B cell (primary cell): ENCODE data around the gene PLEKHG2. TPM values are rescaled to one million over a fixed set of nuclear protein-coding genes. Genes with fewer than 3 reads are reported as not detected.
A peak's percentile ranks its signal among the peaks of the same experiment; 100 is the strongest.

Experiments
- ATAC-seq: fragments of 200-7000 bp; cut with Tn5 transposase; one replicate; pipeline ENCODE4 v1.10.0; 2021; ENCODE audit warnings: low read depth, mild to moderate bottlenecking, moderate number of reproducible peaks, moderate library complexity
- CTCF ChIA-PET: fragments of 350-600 bp; sonication (Branson Sonifier 250); formaldehyde crosslinking; loops from one replicate; lab custom pipeline; 2021; ENCODE audit warnings: antibody characterized with exemption, inconsistent platforms; lab: Charles Lee
- POLR2A ChIA-PET: fragments of 350-600 bp; sonication (Branson Sonifier 250); formaldehyde crosslinking; loops from one replicate; lab custom pipeline; 2021; ENCODE audit warnings: antibody characterized with exemption; lab: Charles Lee
- DNase-seq: peaks from one replicate; pipeline ENCODE4 v3.0.0; 2013
- H2AFZ ChIP-seq: 2 replicates; pipeline ENCODE4 v1.6.1; 2012; ENCODE audit warnings: mild to moderate bottlenecking, low read depth, low read length; ENCODE audit not compliant: insufficient read depth, poor library complexity, severe bottlenecking
- H3K27ac ChIP-seq, 2 donors: 1 replicate in 1 of 2; 2 replicates in 1 of 2; pipeline ENCODE4 v1.5.1; 2012 to 2013; ENCODE audit warnings: low read length in 2 of 2, mild to moderate bottlenecking in 2 of 2, moderate library complexity in 1 of 2
- H3K27me3 ChIP-seq, 4 experiments: fragments of 200-600 bp in 1 of 4; sonication (generic) in 1 of 4; replicated peaks in 1 of 4; 1 replicate in 2 of 4; 2 replicates in 2 of 4; pipeline versions ENCODE4 v1.6.1 to v1.7.0; 2013 to 2016; ENCODE audit warnings: low read length in 3 of 4, mild to moderate bottlenecking in 2 of 4, mixed read lengths in 1 of 4, moderate library complexity in 1 of 4; ENCODE audit not compliant: insufficient read depth in 4 of 4, control insufficient read depth in 3 of 4; ENCODE audit errors: control extremely low read depth in 1 of 4
- H3K36me3 ChIP-seq, 2 experiments: replicated peaks in 1 of 2; 1 replicate in 1 of 2; 2 replicates in 1 of 2; pipeline versions ENCODE4 v1.6.1 to v1.7.1; 2013; ENCODE audit warnings: low read length in 1 of 2; ENCODE audit not compliant: insufficient read depth in 2 of 2, control insufficient read depth in 1 of 2; ENCODE audit errors: control extremely low read depth in 1 of 2, extremely low read depth in 1 of 2
- H3K4me1 ChIP-seq, 2 donors: fragments of 200-600 bp in 1 of 2; sonication (generic) in 1 of 2; 1 replicate in 1 of 2; 2 replicates in 1 of 2; pipeline versions ENCODE4 v1.5.1 to v1.6.1; 2013 to 2017; ENCODE audit warnings: low read length in 2 of 2; ENCODE audit not compliant: control insufficient read depth in 2 of 2, insufficient read depth in 2 of 2
- H3K4me2 ChIP-seq: replicated peaks from 2 replicates; pipeline ENCODE3; 2012; ENCODE audit warnings: mild to moderate bottlenecking, low read depth, low read length; ENCODE audit not compliant: poor library complexity, severe bottlenecking
- H3K4me3 ChIP-seq, 5 experiments: fragments of 200-600 bp in 1 of 5; sonication (generic) in 1 of 5; 1 replicate in 3 of 5; 2 replicates in 2 of 5; pipeline versions ENCODE4 v1.5.1 to v1.7.0; 2011 to 2016; ENCODE audit warnings: low read length in 4 of 5, mild to moderate bottlenecking in 4 of 5, low read depth in 2 of 5, control low read depth in 1 of 5, moderate library complexity in 1 of 5; ENCODE audit not compliant: insufficient read depth in 1 of 5; ENCODE audit errors: control extremely low read depth in 1 of 5, extremely low read depth in 1 of 5
- H3K79me2 ChIP-seq: fragments of 200-600 bp; sonication (generic); one replicate; pipeline ENCODE4 v1.6.0; 2016; ENCODE audit warnings: low read length; ENCODE audit not compliant: control insufficient read depth, insufficient read depth
- H3K9ac ChIP-seq: fragments of 200-600 bp; sonication (generic); 2 replicates; pipeline ENCODE4 v1.6.1; 2017; ENCODE audit warnings: mild to moderate bottlenecking, low read length, moderate library complexity
- H3K9me3 ChIP-seq, 3 donors: one replicate each; pipeline versions ENCODE4 v1.6.1 to v1.7.1; 2013; ENCODE audit warnings: low read length in 2 of 3; ENCODE audit not compliant: control insufficient read depth in 2 of 3, insufficient read depth in 1 of 3; ENCODE audit errors: control extremely low read depth in 1 of 3
- H4K20me1 ChIP-seq: 2 replicates; pipeline ENCODE4 v1.6.0; 2012; ENCODE audit warnings: mild to moderate bottlenecking, low read length; ENCODE audit not compliant: insufficient read depth, control insufficient read depth, poor library complexity, severe bottlenecking
- H3K27ac Mint-ChIP-seq: one replicate; pipeline ENCODE4 v1.8.0; 2021; ENCODE audit warnings: mixed read lengths
- H3K27me3 Mint-ChIP-seq: one replicate; pipeline ENCODE4 v1.8.0; 2021; ENCODE audit warnings: mixed read lengths
- H3K4me1 Mint-ChIP-seq: one replicate; pipeline ENCODE4 v1.8.0; 2021; ENCODE audit warnings: mixed read lengths
- H3K4me3 Mint-ChIP-seq: one replicate; pipeline ENCODE4 v1.8.0; 2021; ENCODE audit warnings: mixed read lengths
- H3K9me3 Mint-ChIP-seq: one replicate; pipeline ENCODE4 v1.8.0; 2022; ENCODE audit warnings: mixed read lengths; ENCODE audit not compliant: insufficient read depth
- CTCF ChIP-seq: fragments of 200-600 bp; IDR thresholded peaks from one replicate; pipeline ENCODE4 v1.8.0; 2022; ENCODE audit warnings: antibody characterized with exemption, mild to moderate bottlenecking
- EZH2 ChIP-seq: IDR thresholded peaks from 2 replicates; pipeline ENCODE4 v1.6.1; 2012; ENCODE audit warnings: borderline replicate concordance, low read depth, mild to moderate bottlenecking, moderate library complexity, low read length; ENCODE audit not compliant: insufficient read depth, poor library complexity, severe bottlenecking
- WGBS: methylation state at CpG from one replicate; pipeline ENCODE4 v1.1.5; 2013; ENCODE audit warnings: missing lambda C conversion rate; ENCODE audit not compliant: insufficient coverage; 5-methylcytosine and 5-hydroxymethylcytosine counted together
- intact Hi-C: fragments of 100-400 bp; cut with micrococcal nuclease; formaldehyde crosslinking; loops from one replicate; pipeline ENCODE4 v1.10.0; 2022
- polyA plus RNA-seq: library from polyadenylated mRNA; depleted of rRNA; stranded (reverse); fragments of >200 nt; gene quantifications from 2 replicates; pipeline ENCODE4 v1.2.3, GENCODE V29; 2012
- total RNA-seq, 2 donors: library from RNA; stranded (reverse); fragments of 120-200 nt in 1 of 2; gene quantifications; 1 replicate in 1 of 2; 2 replicates in 1 of 2; pipeline versions ENCODE4 v1.2.3 to v1.2.4, GENCODE V29; 2013 to 2022

The PLEKHG2 gene
- total and polyA plus RNA-seq, 2 donors (not counting 1 experiment from before 2014, with no cell fraction given) = 27.0 to 167 TPM

GRCh38 chr19:39424934-39425333 is 12.5 kb downstream of the PLEKHG2 start:
- no peak overlapping the region for H3K4me3 ChIP-seq
- Mint-ChIP-seq H3K27me3 (no peaks in the 10 kb centered on the region), H3K27ac (no peak overlapping the region), H3K4me1 (no peaks in the 10 kb centered on the region), H3K9me3 (no peaks in the 10 kb centered on the region), H3K4me3 (no peak overlapping the region)
- DNase-seq = no peak
- H4K20me1 ChIP-seq = no peaks in the 10 kb centered on the region
- no peaks in the 10 kb centered on the region for H3K79me2 ChIP-seq
- no peak overlapping the region for H3K9ac ChIP-seq
- intact Hi-C loops = no loop called here
- ChIA-PET CTCF (interaction anchor here (1.6 kb wide), 1 partner anchor 13 kb away, joined by 4 read pairs; the partner anchor contains the start of gene PLEKHG2), POLR2A (interaction anchor here (0.6 kb wide), 2 partner anchors 20 to 88 kb away, joined by 3 to 4 read pairs; no protein-coding TSS in a partner anchor)
- H3K4me1 ChIP-seq = no peaks in the 10 kb centered on the region
- no peak for ATAC-seq
- no peak overlapping the region for H3K4me2 ChIP-seq
- H3K27me3 ChIP-seq = no peaks in the 10 kb centered on the region
- H2AFZ ChIP-seq = no peak overlapping the region
- H3K9me3 ChIP-seq = no peaks in the 10 kb centered on the region
- 96% methylated on average over 11 of the region's 16 CpGs for WGBS
- H3K27ac ChIP-seq = no peak overlapping the region
- peaks cover 3 to 27% of the 10 kb centered on the region in 2 experiments for H3K36me3 ChIP-seq
- TF ChIP-seq CTCF (no peak), EZH2 (no peak)

GRCh38 chr19:39425744-39426143 is 13.3 kb downstream of the PLEKHG2 start:
- Histone ChIP-seq H3K36me3 (peaks cover 3 to 20% of the 10 kb centered on the region in 2 experiments), H3K4me3 (no peak overlapping the region), H3K9ac (no peak overlapping the region), H3K4me2 (no peak overlapping the region), H3K9me3 (no peaks in the 10 kb centered on the region), H4K20me1 (no peaks in the 10 kb centered on the region), H3K27ac (no peak overlapping the region), H3K4me1 (peaks cover 0 to 2% of the 10 kb centered on the region in 2 donors), H3K27me3 (no peaks in the 10 kb centered on the region), H2AFZ (no peak overlapping the region), H3K79me2 (no peaks in the 10 kb centered on the region)
- Mint-ChIP-seq H3K27me3 (no peaks in the 10 kb centered on the region), H3K4me3 (no peak overlapping the region), H3K27ac (peak overlapping the region; percentile 10), H3K9me3 (no peaks in the 10 kb centered on the region), H3K4me1 (peaks cover 5% of the 10 kb centered on the region)
- CTCF ChIA-PET = interaction anchor here (1.1 kb wide), 1 partner anchor 14 kb away, joined by 3 read pairs; the partner anchor contains the start of gene PLEKHG2
- POLR2A ChIA-PET = interaction anchor here (1.2 kb wide), 1 partner anchor 10 kb away, joined by 6 read pairs; the partner anchor contains the start of gene RPS16
- DNase-seq (no peak), ATAC-seq (no peak)
- WGBS = 98% methylated on average over 7 of the region's 7 CpGs
- TF ChIP-seq CTCF = no peak
- no peak for TF ChIP-seq EZH2
- intact Hi-C loops = no loop called here
